Activated CD4-positive, alpha-beta T cell treated with anti-CD3 and anti-CD28 coated beads, Interleukin-2, amount 10 ng/mL, durations not matched to agents 24 days and 14 days (primary cell): ENCODE data around the gene PANX1. TPM values are rescaled to one million over a fixed set of nuclear protein-coding genes. Genes with fewer than 3 reads are reported as not detected.
"Not testable (repeated sequence)": the region's sequence is repeated elsewhere in the genome, so short reads cannot be mapped to it uniquely, and the experiment has no call there.

Experiments
- DNase-seq: peaks from one replicate; pipeline ENCODE4 v3.0.0; 2022
- H3K27ac Mint-ChIP-seq: one replicate; pipeline ENCODE4 v1.8.0; 2022; ENCODE audit warnings: mild to moderate bottlenecking, mixed read lengths
- H3K27me3 Mint-ChIP-seq: one replicate; pipeline ENCODE4 v1.8.0; 2022; ENCODE audit warnings: mixed read lengths
- H3K36me3 Mint-ChIP-seq: one replicate; pipeline ENCODE4 v1.8.0; 2022; ENCODE audit warnings: low read depth, mild to moderate bottlenecking, mixed read lengths
- H3K4me1 Mint-ChIP-seq: one replicate; pipeline ENCODE4 v1.8.0; 2021; ENCODE audit warnings: mixed read lengths
- H3K4me3 Mint-ChIP-seq: one replicate; pipeline ENCODE4 v1.8.0; 2022; ENCODE audit warnings: mild to moderate bottlenecking, moderate library complexity, mixed read lengths
- H3K9me3 Mint-ChIP-seq: one replicate; pipeline ENCODE4 v1.8.0; 2021; ENCODE audit warnings: mixed read lengths
- intact Hi-C: fragments of 100-400 bp; cut with micrococcal nuclease; formaldehyde crosslinking; loops from one replicate; pipeline ENCODE4 v1.15.1; 2023
- total RNA-seq: library from RNA; stranded (reverse); gene quantifications from 2 replicates; pipeline ENCODE4 v1.2.3, GENCODE V29; 2022

Gene PANX1
- total RNA-seq, 1 donor from 2014 or later: 19.7 TPM

DNA sequence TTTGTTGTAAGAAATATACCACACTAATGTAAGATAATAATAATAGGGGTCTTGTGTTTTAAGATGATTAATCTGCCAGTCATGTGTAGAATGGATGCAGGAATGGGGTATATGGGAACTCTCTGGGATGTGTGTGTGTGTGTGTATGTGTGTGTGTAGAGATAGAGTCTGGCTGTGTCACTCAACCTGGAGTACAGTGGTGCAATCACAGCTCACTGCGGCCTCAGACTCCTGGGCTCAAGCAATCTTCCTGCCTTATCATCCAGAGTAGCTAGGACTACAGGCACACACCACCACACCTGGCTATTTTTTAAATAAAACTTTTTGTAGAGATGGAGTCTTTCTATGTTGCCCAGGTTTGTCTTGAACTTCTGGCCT is 11.5 kb upstream of the PANX1 start:
- H3K36me3 Mint-ChIP-seq: no peaks in the 10 kb centered on the region
- peaks cover 16% of the 10 kb centered on the region for H3K27me3 Mint-ChIP-seq
- DNase-seq: no peak
- intact Hi-C loops: no loop called here
- H3K27ac Mint-ChIP-seq: no peak overlapping the region
- no peak overlapping the region for H3K4me3 Mint-ChIP-seq
- H3K4me1 Mint-ChIP-seq: no peaks in the 10 kb centered on the region
- H3K9me3 Mint-ChIP-seq: no peaks in the 10 kb centered on the region

DNA sequence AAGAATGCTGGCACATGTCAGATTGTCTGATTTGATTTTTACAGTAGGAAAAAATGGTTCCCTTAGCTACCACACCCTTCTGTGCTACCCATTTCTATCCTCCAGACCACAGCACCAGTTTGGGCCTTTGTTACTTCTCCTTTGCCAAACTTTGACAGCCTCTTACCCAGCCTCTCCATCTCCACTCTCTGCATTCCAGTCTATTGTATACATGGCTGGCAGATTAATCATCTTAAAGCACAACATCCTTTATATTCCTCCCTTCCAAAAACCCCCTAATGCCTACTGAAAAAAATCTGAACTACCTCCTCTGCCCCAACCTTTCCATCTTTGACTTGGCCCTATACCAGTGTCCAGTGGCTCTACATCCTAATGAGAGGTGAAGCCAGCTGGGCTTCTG is 10.8 kb upstream of the PANX1 start:
- DNase-seq: no peak
- Mint-ChIP-seq H3K27me3 (peaks cover 16% of the 10 kb centered on the region), H3K4me1 (no peaks in the 10 kb centered on the region), H3K27ac (no peak overlapping the region), H3K36me3 (no peaks in the 10 kb centered on the region), H3K9me3 (no peaks in the 10 kb centered on the region), H3K4me3 (no peak overlapping the region)
- intact Hi-C loops: no loop called here

DNA sequence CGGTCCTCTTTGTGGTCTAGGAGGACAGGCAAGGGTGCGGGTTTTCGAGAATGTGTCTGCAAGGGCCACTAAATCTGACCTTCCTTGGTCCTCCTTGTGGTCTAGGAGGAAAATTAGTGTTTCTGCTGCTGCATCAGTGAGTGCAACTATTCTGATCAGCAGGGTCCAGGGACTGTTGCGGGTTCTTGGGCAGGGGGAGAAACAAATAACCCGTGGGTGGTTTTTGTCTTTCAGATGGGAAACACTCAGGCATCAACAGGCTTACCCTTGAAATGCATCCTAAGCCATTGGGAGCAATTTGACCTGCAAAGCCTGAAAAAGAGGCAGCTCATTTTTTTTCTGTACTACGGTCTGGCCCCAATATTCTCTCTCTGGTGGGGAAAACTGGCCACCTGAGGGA is 9.0 kb upstream of the PANX1 start:
- H3K27me3 Mint-ChIP-seq, H3K36me3 Mint-ChIP-seq, intact Hi-C loops: not testable (repeated sequence)

DNA sequence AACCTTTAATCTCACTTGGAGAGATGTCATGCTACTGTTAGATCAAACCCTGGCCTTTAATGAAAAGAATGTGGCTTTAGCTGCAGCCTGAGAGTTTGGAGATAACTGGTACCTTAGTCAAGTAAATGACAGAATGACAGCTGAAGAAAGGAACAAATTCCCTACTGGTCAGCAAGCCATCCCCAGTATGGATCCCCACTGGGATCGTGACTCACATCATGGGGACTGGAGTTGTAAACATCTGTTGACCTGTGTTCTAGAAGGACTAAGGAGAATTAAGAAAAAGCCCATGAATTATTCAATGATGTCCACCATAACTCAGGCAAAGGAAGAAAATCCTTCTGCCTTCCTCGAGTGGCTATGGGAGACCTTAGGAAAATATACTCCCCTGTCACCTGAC is 8.1 kb upstream of the PANX1 start:
- intact Hi-C loops, H3K4me3 Mint-ChIP-seq, H3K27me3 Mint-ChIP-seq, H3K4me1 Mint-ChIP-seq, H3K36me3 Mint-ChIP-seq, H3K27ac Mint-ChIP-seq, H3K9me3 Mint-ChIP-seq, DNase-seq: not testable (repeated sequence)

More for the DNA sequence above, 9.0 kb upstream of the PANX1 start:
- not testable (repeated sequence) for H3K4me1 Mint-ChIP-seq, H3K9me3 Mint-ChIP-seq, H3K27ac Mint-ChIP-seq, H3K4me3 Mint-ChIP-seq, DNase-seq

DNA sequence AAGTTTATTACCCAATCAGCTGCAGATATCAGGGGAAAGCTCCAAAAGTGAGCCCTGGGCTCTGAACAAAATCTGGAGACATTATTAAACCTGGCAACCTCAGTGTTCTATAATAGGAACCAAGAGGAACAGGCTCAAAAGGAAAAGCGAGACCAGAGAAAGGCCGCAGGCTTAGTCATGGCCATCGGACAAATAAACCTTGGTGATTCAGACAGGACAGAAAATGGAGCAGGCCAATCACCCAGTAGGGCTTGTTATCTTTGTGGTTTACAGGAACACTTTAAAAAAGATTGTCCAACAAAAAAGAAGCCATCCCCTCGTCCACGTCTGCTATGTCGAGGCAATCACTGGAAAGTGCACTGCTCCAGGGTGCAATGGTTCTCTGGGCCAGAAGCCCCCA is 7.7 kb upstream of the PANX1 start:
- Mint-ChIP-seq H3K36me3 (no peaks in the 10 kb centered on the region), H3K4me1 (no peaks in the 10 kb centered on the region), H3K4me3 (no peak overlapping the region), H3K9me3 (no peaks in the 10 kb centered on the region), H3K27ac (no peak overlapping the region), H3K27me3 (peaks cover 6% of the 10 kb centered on the region)
- intact Hi-C loops: no loop called here
- no peak for DNase-seq

DNA sequence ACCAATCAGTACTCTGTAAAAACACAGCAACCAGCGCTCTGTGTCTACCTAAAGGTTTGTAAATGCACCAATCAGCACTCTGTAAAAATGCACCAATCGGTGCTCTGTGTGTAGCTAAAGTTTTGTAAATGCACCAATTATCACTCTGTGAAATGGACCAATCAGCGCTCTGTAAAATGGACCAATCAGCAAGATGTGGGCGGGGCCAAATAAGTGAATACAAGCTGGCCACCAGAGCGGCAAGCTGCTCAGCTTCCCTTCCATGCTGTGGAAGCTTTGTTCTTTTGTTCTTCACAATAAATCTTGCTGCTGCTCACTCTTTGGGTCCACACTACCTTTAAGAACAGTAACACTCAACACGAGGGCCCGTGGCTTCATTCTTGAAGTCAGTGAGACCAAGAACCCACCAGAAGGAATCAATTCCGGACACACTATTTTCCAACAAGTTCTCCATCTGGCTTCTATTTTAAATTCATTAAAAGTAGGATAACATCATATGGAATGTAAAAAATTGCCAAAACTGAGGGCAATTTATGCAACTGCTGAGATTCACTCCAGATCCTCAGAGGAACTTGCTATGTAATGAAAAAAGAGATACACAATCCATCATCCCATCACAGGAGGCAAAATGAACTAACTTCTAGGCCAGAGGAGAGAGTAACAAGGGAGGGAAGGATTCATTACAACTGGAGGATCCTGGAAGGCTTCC is 3.1 kb upstream of the PANX1 start:
- intact Hi-C loops: loop anchor here (5.0 kb wide), 2 partner anchors 367 to 417 kb away; partner anchors contain the start of genes ANKRD49, FUT4 and MRE11
- peaks cover 13% of the 10 kb centered on the region for H3K4me1 Mint-ChIP-seq
- no peaks in the 10 kb centered on the region for H3K36me3 Mint-ChIP-seq
- H3K9me3 Mint-ChIP-seq: no peaks in the 10 kb centered on the region
- DNase-seq: no peak
- no peak overlapping the region for H3K4me3 Mint-ChIP-seq
- no peaks in the 10 kb centered on the region for H3K27me3 Mint-ChIP-seq
- H3K27ac Mint-ChIP-seq: no peak overlapping the region

DNA sequence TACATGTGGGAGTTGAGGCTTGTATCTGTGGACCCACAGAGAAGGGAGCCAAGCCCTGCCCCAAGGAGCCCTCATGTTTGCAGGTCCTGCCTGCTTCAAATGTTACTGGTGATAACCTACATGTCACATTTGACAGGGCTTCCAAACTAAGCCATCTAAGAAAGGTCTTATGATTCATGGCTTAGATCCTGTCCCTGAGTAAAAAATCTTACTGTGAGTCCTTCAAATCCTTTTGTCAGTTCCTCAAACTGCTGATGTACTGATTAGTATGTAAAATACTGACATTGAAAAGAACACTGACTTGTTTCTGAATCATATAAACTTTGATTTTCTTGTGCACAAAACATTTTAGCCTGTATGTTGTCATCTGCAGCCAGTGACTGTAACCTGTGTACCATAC is 1.0 kb upstream of the PANX1 start:
- DNase-seq: no peak
- H3K27ac Mint-ChIP-seq: peak overlapping the region; percentile 88
- peaks cover 13% of the 10 kb centered on the region for H3K4me1 Mint-ChIP-seq
- H3K9me3 Mint-ChIP-seq: no peaks in the 10 kb centered on the region
- H3K4me3 Mint-ChIP-seq: no peak overlapping the region
- no peaks in the 10 kb centered on the region for H3K36me3 Mint-ChIP-seq
- intact Hi-C loops: loop anchor here (2.0 to 5.0 kb wide), 3 partner anchors 365 to 941 kb away; partner anchors contain the start of genes ANKRD49, FUT4 and MRE11
- no peaks in the 10 kb centered on the region for H3K27me3 Mint-ChIP-seq

DNA sequence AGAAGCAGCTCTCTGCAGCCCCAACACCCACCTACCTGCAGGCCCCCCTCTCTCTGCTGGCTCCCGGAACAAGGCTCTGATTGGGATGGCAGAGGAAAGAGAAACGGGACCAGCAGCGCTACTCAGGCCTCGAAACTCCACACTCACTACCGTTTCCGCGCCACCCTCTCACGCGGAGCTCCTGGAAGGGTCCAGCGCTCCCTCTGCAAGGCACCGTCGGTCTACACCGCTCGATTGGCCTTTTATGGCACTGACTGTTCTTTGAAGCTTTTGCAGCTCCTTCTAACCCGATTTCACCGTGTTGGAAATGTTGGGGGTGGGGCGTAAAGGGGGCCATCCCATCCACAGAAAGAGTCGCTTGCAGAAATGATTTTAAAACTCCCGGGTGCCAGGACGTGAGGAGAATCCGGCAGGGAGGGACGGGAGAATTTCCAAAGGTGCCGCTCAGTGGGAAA is 323 bp upstream of the PANX1 start:
- H3K27me3 Mint-ChIP-seq: no peaks in the 10 kb centered on the region
- intact Hi-C loops: loop anchor here (2.0 to 5.0 kb wide), 3 partner anchors 364 to 940 kb away; partner anchors contain the start of genes ANKRD49, FUT4 and MRE11
- peaks cover 15% of the 10 kb centered on the region for H3K4me1 Mint-ChIP-seq
- no peak overlapping the region for H3K4me3 Mint-ChIP-seq
- no peaks in the 10 kb centered on the region for H3K9me3 Mint-ChIP-seq
- peak overlapping the region; percentile 88 for H3K27ac Mint-ChIP-seq
- no peaks in the 10 kb centered on the region for H3K36me3 Mint-ChIP-seq
- DNase-seq: no peak

DNA sequence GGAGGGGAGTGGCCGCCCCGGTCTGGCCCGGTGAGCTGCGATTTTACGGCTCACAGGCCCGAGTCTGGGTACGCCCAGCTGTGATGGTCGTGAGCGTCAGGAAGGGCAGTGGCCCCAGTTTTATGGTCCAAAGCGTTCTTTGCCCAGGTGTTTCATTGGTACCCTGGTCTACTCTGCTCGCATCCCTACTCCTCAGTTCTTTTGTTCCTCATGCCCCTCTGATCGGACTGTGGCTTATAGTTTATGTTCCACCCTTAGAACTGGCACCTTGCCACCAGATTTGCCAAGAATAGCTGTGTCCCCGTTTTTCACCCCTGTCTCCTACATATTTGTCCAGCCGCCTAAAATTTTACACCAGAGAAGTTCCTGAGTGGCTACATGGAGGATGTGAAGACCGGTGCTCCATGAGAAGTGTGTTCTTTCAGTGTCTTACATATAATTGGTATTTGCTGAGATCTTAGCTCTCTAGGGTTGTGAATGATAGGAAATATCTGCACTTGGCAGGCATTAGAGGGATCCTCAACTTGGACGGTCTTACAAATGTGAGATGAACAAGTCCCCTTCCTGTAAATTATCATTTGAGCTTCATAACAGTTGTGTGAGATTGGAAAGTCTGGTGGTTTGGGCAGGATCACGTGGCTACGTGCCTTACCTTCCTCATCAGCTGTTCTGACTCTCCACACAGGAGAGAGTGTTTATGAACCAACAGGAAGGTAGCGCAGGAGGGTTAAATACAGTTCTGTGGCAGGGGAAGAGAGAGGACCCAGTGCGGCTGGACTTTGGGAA is 1.1 kb downstream of the PANX1 start:
- Mint-ChIP-seq H3K27ac (no peak overlapping the region), H3K27me3 (no peaks in the 10 kb centered on the region), H3K4me1 (peaks cover 27% of the 10 kb centered on the region), H3K4me3 (no peak overlapping the region), H3K36me3 (no peaks in the 10 kb centered on the region), H3K9me3 (no peaks in the 10 kb centered on the region)
- intact Hi-C loops: loop anchor here (1.0 to 10.0 kb wide), 8 partner anchors 18 to 939 kb away; partner anchors contain the start of genes ANKRD49, C11orf54, CEP295 and FUT4
- peak; percentile 77 for DNase-seq

DNA sequence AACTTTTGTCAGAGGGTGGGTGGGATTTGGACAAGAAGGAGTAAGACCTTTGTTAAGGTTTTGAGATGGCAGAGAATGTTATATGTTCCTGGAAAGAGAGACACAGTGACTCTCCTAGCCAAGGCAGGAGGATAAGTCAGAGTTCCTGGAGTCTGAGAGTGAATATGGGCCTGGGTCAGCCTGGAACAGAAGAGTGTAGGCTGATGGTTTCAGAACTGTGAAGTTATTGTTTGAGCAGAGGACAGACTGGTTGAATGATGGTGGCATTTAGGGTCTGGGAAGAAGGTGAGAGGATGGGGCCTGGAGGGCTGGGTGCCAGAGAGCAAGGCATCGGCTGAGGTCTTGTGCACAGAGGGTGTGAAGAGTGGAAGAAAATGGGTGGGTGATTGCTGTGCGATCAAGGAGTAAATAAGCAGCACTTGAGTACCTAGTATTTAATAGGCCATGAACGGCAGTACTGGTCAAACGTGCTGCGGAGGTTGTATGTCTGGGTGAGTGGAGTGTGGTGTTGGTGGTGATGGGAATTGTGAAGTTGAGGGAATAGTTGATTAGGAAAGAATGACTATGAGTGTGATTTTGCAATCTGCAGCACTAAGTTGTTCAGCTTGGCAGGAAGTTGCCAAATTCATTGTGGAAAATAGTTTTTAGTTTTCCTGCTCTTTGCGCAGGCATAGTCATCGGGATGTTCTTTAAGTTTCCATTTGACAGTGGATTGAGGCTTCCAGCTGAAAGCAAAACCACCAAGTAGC is 1.8 kb downstream of the PANX1 start:
- no peaks in the 10 kb centered on the region for H3K27me3 Mint-ChIP-seq
- H3K4me1 Mint-ChIP-seq: peaks cover 35% of the 10 kb centered on the region
- no peaks in the 10 kb centered on the region for H3K9me3 Mint-ChIP-seq
- no peak overlapping the region for H3K27ac Mint-ChIP-seq
- H3K4me3 Mint-ChIP-seq: no peak overlapping the region
- intact Hi-C loops: loop anchor here (10.0 kb wide), 3 partner anchors 466 to 936 kb away; partner anchors contain the start of genes CEP295 and SLC36A4
- no peak for DNase-seq
- peaks cover 2% of the 10 kb centered on the region for H3K36me3 Mint-ChIP-seq

DNA sequence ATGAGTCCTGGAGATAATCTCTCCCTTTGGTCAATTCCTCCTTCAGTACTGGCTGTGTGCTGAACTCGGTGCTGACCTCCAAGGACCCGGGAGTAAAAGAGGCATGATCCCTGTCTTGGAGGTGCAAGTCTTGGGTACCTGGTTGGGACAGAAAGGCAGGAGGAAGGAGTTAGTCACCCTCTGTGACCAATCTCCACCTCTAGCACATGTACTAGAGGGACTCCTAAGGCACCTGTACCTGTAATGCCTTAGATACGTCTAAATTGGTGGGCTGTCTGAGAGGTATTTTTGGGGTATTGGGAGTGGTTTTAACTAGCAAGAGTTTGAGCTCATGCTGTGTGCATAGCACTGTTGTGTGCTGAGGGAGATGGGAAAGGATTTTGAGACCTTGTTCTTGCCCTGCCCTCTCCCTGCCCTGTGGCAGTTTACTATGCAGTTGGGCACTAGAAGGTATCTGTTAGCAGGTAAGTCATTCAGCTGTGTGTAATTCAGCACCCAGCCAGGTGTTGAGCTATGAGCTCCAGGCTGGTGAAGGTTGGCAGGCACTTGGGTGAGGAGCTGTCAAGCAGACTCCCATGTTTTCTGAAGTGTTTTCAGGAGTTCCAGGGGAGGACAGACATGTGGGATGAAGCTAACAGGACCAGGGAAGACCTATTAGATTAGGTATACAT is 2.5 kb downstream of the PANX1 start:
- no peak overlapping the region for H3K27ac Mint-ChIP-seq
- no peak for DNase-seq
- H3K4me1 Mint-ChIP-seq: peaks cover 42% of the 10 kb centered on the region
- intact Hi-C loops: loop anchor here (10.0 kb wide), 3 partner anchors 466 to 936 kb away; partner anchors contain the start of genes CEP295 and SLC36A4
- no peaks in the 10 kb centered on the region for H3K9me3 Mint-ChIP-seq
- H3K27me3 Mint-ChIP-seq: no peaks in the 10 kb centered on the region
- no peak overlapping the region for H3K4me3 Mint-ChIP-seq
- peaks cover 6% of the 10 kb centered on the region for H3K36me3 Mint-ChIP-seq

DNA sequence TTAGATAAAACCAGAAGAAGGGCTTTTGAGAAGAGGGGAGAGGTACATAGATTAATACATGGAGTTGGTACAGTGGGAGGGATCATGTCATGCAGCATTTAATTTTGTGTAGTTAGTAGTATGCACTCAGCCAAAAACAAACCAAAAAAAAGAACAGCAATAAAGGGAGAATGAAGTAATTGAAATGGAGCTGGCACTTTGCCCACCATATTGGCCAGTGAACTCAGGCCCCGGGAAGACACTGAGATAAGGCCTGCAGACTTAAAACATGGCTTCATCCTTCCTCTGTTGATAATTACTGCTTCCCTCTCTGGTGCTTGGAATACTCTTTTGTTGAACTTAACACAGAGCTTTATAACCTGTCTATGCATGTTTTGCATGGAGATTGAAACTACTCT is 3.1 kb downstream of the PANX1 start:
- intact Hi-C loops: loop anchor here (10.0 kb wide), 3 partner anchors 467 to 937 kb away; partner anchors contain the start of genes CEP295 and SLC36A4
- DNase-seq: no peak
- H3K36me3 Mint-ChIP-seq: peaks cover 9% of the 10 kb centered on the region
- H3K9me3 Mint-ChIP-seq: peaks cover 2% of the 10 kb centered on the region
- no peaks in the 10 kb centered on the region for H3K27me3 Mint-ChIP-seq
- no peak overlapping the region for H3K27ac Mint-ChIP-seq
- H3K4me1 Mint-ChIP-seq: peaks cover 45% of the 10 kb centered on the region
- no peak overlapping the region for H3K4me3 Mint-ChIP-seq

DNA sequence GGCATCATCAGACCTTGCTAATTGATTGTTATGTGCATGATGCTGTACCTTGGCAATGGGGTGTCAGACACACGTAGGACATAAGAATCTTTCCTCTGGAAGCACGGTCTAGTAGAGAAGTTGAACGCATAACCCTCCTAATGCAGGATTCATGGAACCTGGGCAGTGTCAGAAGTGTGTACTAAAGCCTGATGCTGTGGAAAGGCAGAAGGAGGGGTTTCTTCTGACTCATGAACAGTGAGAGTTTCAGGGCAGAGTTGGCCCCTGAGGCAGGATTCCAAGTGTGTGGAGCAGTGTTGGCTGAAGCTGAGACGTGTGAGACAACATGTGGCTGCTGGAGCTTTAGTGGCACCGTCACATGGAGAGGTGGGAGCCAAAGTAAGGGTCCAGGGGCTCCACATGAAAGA is 3.5 kb downstream of the PANX1 start:
- peaks cover 47% of the 10 kb centered on the region for H3K4me1 Mint-ChIP-seq
- intact Hi-C loops: loop anchor here (10.0 kb wide), 3 partner anchors 467 to 937 kb away; partner anchors contain the start of genes CEP295 and SLC36A4
- no peak for DNase-seq
- H3K9me3 Mint-ChIP-seq: peaks cover 4% of the 10 kb centered on the region
- no peaks in the 10 kb centered on the region for H3K27me3 Mint-ChIP-seq
- H3K4me3 Mint-ChIP-seq: no peak overlapping the region
- peaks cover 12% of the 10 kb centered on the region for H3K36me3 Mint-ChIP-seq
- no peak overlapping the region for H3K27ac Mint-ChIP-seq
